Stimulated activated naive CD8-positive, alpha-beta T cell treated with anti-CD3 and anti-CD28 coated beads, Interleukin-15, Interleukin-2, amounts not matched to agents 100 U/mL and 50 U/mL, for 24 hours (primary cell): Measurements from ENCODE around the gene METTL9.
A peak's percentile ranks its signal among the peaks of the same experiment; 100 is the strongest.
"Not testable (repeated sequence)": the region's sequence is repeated elsewhere in the genome, so short reads cannot be mapped to it uniquely, and the experiment has no call there.

Source experiments
- ATAC-seq: fragments of 150-1000 bp; cut with Tn5 transposase; one replicate; pipeline ENCODE4 v1.10.0; 2021
- DNase-seq: peaks from one replicate; pipeline ENCODE4 v3.0.0; 2021

The METTL9 gene

DNA sequence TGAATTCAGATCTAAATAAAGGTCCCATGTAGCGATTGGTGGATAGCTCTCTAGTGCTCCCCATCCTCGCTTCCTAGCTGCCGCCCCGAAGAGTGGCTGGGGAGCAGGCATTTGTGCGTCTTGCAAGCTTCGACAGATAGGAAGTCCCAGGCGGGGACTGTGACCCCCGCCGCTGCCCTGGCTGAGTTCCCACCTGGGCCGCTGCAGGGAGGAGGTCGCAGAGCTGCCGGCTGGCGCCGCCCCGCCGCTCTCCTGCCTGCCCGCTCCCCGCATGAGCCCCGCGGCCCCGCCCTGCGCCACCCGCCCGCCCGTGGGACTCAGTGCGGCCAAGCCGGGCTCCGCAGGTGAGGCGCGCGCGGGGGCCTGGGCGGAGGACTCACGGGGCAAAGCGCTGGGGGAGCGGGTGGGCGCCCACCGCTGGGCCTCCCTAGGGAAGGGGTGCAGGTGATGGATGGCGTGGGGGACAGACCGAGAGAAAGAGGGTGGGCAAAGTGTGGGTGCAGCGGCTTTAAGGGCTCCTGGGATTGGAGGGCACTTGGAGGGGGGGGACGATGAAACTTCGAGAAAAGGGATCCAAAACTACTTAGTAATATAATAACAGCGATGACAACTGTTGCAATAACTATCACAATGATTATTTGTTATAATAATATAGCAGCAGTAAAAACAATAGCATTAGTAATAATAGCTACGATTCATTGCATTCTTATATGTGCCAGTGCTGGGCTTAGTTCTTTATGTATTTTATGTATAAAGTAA is 64.7 kb downstream of the METTL9 start, which contains the start of gene OTOA:
TSS of gene OTOA (plus strand) at position 80 of the 759 bp plus-strand sequence. CDS start 14,547 bp downstream, outside the sequence.
- DNase-seq: peak; percentile 39
- peak; percentile 69 for ATAC-seq

GRCh38 chr16:21664801-21665492 is 65.6 kb downstream of the METTL9 start:
- no peak for DNase-seq
- ATAC-seq: no peak

DNA sequence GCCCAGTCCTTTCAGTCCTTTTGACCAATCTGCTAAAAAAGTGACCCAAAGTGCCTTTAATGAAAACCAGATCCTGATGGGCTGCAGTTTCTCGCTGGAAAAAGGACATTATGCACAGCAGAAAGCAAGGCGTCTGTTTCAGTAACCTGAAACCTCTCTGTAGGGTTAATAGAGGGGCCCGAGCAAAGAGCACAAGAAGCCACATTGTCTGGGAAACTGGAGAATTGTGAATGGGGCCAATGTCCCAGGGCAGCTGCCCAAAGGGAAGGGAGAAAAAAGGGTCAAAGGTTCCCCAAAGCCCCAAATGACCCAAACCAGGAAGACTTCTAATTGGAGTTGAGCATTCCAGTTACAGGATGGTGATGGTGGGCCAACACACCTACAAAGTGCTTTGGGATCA is 67.4 kb downstream of the METTL9 start:
- ATAC-seq (no peak), DNase-seq (no peak)

- no peak for DNase-seq
- no peak for ATAC-seq
Observed at GRCh38 chr16:21667575-21667974, 68.2 kb downstream of the METTL9 start.

GRCh38 chr16:21673469-21673868 is 74.1 kb downstream of the METTL9 start:
- DNase-seq: no peak
- ATAC-seq: no peak

DNA sequence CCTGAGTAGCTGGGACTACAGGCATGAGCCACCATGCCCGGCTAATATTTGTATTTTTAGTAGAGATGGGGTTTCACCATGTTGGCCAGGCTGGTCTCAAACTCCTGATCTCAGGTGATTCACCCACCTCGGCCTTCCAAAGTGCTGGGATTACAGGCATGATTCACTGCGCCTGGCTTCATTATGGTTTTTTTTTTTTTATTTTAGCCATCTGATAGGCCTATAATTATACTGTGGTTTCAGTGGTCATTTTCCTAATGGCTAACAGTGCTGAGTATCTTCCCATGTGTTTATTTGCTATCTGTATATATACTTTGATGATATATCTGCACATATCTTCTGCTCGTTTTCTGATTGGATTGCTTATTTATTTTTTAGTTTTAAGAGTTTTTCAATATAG is 75.1 kb downstream of the METTL9 start:
- not testable (repeated sequence) for ATAC-seq

DNA sequence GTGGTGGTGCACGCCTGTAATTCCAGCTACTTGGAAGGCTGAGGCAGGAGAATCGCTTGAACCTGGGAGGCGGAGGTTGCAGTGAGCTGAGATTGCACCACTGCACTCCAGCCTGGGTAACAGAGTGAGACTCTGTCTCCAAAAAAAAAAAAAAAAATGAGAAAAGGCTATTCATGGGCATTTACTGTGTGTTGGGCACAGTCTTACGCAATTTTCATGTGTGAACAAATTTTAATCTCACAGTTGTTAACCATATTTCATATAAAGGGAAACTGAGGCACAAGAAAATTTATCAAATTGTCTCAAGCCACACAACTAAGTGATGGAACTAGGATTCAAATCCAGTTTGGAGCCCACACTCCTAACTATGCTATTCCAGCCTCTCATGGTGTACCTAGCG is 81.3 kb downstream of the METTL9 start:
- DNase-seq, ATAC-seq: not testable (repeated sequence)

More for the DNA sequence above, 75.1 kb downstream of the METTL9 start:
- DNase-seq: not testable (repeated sequence)

GRCh38 chr16:21683184-21683583 is 83.8 kb downstream of the METTL9 start:
- no peak for DNase-seq
- no peak for ATAC-seq

GRCh38 chr16:21684199-21684598 is 84.8 kb downstream of the METTL9 start:
- ATAC-seq (no peak), DNase-seq (peak; percentile 51)

- ATAC-seq (no peak), DNase-seq (no peak)
Observed at GRCh38 chr16:21685034-21685455, 85.7 kb downstream of the METTL9 start.

GRCh38 chr16:21689107-21689506 is 89.7 kb downstream of the METTL9 start:
- DNase-seq (no peak), ATAC-seq (no peak)

DNA sequence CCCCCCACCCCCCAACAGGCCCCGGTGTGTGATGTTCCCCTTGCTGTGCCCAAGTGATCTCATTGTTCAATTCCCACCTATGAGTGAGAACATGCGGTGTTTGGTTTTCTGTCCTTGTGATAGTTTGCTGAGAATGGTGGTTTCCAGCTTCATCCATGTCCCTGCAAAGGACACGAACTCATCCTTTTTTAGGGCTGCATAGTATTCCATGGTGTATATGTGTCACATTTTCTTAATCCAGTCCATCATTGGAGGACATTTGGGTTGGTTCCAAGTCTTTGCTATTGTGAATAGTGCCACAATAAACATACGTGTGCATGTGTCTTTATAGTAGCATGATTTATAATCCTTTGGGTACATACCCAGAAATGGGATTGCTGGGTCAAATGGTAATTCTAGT is 91.6 kb downstream of the METTL9 start:
- DNase-seq, ATAC-seq: not testable (repeated sequence)

DNA sequence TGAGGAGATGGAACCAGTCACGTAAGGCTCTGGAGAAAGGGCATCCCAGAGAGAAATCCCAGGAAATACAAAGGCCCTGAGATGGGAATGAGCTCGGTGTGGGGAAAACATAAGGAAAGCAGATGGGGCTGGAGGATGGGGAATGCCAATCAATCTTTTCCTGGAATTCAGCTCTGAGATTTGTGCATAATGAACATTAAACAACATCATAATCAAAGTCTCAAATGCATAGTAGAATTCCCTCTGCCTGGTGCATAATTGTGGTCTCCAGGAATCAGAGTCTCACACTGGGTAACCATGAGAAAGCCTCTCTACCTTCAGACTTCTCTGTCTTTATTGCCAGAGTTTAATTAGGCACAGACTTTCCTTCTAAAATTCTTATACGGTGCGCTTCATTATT is 95.2 kb downstream of the METTL9 start:
- DNase-seq: no peak
- ATAC-seq: no peak

DNA sequence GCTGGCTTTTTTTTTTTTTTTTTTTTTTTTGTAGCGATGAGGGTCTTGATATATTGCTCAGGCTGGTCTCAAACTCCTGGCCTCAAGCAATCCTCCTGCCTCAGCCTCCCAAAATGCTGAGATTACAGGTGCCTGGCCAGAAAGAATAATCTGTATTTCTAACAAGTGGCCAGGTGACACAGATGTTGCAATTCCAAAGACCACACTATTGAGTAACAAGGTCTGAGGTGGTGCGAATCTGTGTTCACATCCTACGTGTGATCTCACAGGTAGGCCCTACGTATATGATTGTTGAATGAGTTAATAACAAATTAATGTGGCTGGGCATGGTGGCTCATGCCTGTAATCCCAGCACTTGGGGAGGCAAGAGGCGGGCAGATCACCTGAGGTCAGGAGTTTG is 97.7 kb downstream of the METTL9 start:
- ATAC-seq (no peak), DNase-seq (no peak)

GRCh38 chr16:21698169-21699032 is 99.0 kb downstream of the METTL9 start:
- ATAC-seq (no peak), DNase-seq (no peak)

DNA sequence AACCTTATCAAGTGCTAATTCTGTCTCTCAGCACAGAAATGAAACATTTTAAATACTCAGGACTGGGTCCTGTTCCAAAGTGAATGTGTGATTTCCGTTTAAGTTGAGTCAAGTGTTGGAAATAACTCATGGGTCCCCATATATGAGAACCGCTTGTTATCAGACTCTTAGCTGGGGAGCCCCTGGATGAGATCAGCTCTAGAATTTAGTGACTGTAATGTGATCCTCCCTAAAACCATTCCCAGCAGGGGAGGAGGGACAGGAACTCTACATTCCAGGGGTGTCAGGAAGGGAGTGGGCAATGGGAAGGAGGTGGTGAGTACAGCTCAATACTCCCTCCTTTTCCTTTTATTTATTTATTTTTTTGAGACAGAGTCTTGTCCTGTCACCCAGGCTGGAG is 101.9 kb downstream of the METTL9 start:
- ATAC-seq: no peak
- no peak for DNase-seq

GRCh38 chr16:21702276-21702675 is 102.9 kb downstream of the METTL9 start:
- no peak for ATAC-seq

DNA sequence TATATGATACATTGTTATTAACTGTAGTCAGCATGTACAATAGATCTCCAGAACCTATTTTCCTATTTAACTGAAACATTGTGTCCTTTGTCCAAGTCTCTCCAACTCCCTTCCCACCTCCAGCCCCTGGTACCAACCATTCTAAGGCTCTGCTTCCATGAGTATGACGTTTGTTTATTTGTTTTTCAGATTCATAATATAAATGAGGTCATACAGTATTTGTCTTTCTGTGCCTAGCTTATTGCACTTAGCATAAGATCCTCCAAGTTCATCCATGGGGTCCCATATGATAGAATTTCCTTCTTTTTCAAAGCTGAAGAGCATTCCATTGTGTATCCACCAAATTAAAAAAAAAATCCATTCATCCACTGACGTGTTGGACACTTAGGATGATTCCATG is 103.8 kb downstream of the METTL9 start:
- DNase-seq (no peak), ATAC-seq (no peak)

More at GRCh38 chr16:21702276-21702675, 102.9 kb downstream of the METTL9 start:
- DNase-seq: no peak

DNA sequence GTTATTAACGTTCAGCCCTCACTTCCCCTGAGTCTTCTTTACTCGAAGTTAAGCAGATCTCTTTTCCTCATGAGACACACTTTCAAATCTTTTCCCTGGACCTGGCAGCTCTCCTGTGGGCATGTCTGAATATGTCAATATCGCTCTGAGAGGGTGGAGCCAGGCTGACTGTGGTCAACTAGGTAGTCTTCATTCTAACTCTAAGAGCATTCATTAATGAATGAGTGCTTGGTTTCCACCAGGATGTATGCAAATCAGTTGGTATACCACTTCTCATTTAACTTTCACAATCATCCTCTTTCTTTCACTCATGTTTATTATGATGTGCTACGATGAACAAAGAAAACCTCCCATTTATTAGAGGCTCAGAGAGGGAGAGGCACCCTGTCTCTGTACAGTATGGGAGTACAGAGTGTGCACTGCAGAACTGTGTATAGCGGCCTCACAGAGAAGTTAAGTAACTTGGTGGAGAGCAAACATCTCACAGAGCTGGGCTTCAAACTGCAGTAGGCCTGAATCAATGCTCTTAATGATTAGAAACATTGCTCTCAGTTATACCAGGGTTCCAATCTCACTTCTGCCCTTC is 104.3 kb downstream of the METTL9 start:
- ATAC-seq: no peak
- no peak for DNase-seq

DNA sequence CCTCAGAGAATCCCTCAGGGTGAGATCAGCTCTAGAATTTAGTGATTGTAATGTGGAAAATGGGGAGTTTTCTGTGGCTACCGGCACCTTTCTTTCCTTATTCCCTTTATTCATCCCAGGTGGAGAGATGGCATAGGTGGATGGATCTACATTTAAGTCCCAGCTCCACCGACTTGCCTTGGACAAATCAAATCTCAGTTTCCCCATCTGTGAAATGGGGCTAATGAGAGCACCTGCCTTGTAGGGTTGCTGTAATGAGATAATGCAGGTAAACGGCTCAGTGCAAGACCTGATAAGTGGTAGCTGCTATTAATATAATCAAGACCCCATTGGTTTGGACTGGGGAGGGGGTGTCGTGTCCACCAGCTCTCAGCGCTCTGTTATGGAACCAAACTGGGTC is 104.9 kb downstream of the METTL9 start:
- ATAC-seq (no peak), DNase-seq (no peak)

- ATAC-seq: no peak
- DNase-seq: no peak
Observed at GRCh38 chr16:21704733-21705132, 105.4 kb downstream of the METTL9 start.
